K562 (cell line): ENCODE measurements around the gene F2RL2. TPM values are rescaled to one million over a fixed set of nuclear protein-coding genes. Genes with fewer than 3 reads are reported as not detected.

ENCODE experiments used
- ERF ChIP-seq: fragments of 450-650 bp; formaldehyde crosslinking; IDR thresholded peaks from 2 replicates; pipeline ENCODE4 v1.4.0; 2020; ENCODE audit warnings: mild to moderate bottlenecking, mixed read lengths
- LEF1 ChIP-seq: fragments of 450-650 bp; IDR thresholded peaks from 2 replicates; pipeline ENCODE4 v1.6.1; 2016; ENCODE audit warnings: mild to moderate bottlenecking
- MCM2 ChIP-seq: fragments of 450-650 bp; IDR thresholded peaks from 2 replicates; pipeline ENCODE4 v1.6.1; 2017; ENCODE audit warnings: low read depth, mild to moderate bottlenecking
- MEIS2 ChIP-seq: fragments of 450-650 bp; IDR thresholded peaks from 2 replicates; pipeline ENCODE4 v1.6.1; 2014; ENCODE audit warnings: mild to moderate bottlenecking; ENCODE audit not compliant: partially characterized antibody
- SETDB1 ChIP-seq: IDR thresholded peaks from one replicate; pipeline ENCODE4 v1.6.1; 2012; ENCODE audit warnings: low read length, control low read depth, inconsistent platforms
- SMAD4 ChIP-seq: fragments of 250-450 bp; sonication (Bioruptor Pico); conservative IDR thresholded peaks from 2 replicates; pipeline ENCODE4 v1.8.0; 2021; ENCODE audit warnings: inconsistent platforms, mild to moderate bottlenecking, moderate library complexity
- ZKSCAN3 ChIP-seq: fragments of 250-450 bp; sonication (Bioruptor Pico); IDR thresholded peaks from 2 replicates; pipeline ENCODE4 v1.4.0; 2020
- ZNF217 ChIP-seq: sonication (generic); formaldehyde crosslinking; IDR thresholded peaks from 2 replicates; pipeline ENCODE4 v1.8.0; 2022; ENCODE audit warnings: mild to moderate bottlenecking, missing genetic modification reagents
- ZNF23 ChIP-seq: fragments of 250-450 bp; sonication (Bioruptor Pico); IDR thresholded peaks from 2 replicates; pipeline ENCODE4 v1.4.0; 2020; ENCODE audit warnings: mild to moderate bottlenecking
- ZNF830 ChIP-seq: fragments of 250-450 bp; sonication (Bioruptor Pico); IDR thresholded peaks from 2 replicates; pipeline ENCODE4 v1.5.0; 2021; ENCODE audit warnings: mild to moderate bottlenecking
- polyA plus RNA-seq, 8 experiments: library from polyadenylated mRNA; depleted of rRNA in 4 of 8; stranded (reverse) in 5 of 8; unstranded in 3 of 8; fragments of >200 nt; fragmentation: Nextera tagmentation in 2 of 8; fragmentation: Illumina TruSeq in 1 of 8; extraction: Ambion mirVana in 2 of 8; extraction: Trizol in 1 of 8; gene quantifications; 2 replicates each; pipeline versions ENCODE4 v1.2.1 to v1.2.3, GENCODE V29; 2011 to 2014; ENCODE audit warnings: inconsistent platforms in 1 of 8, missing spikeins in 1 of 8
- total RNA-seq, 7 experiments: library from RNA; depleted of rRNA in 6 of 7; stranded (reverse); fragments of >200 nt in 6 of 7; fragmentation: Illumina TruSeq in 2 of 7; extraction: Trizol in 2 of 7; gene quantifications; 2 replicates each; pipeline versions ENCODE4 v1.2.1 to v1.2.3, GENCODE V29; 2011 to 2021; ENCODE audit warnings: low replicate concordance in 1 of 7
- TF ChIP-seq, protein P1 (sequence below), 2 experiments: IDR thresholded peaks in 1 of 2; conservative IDR thresholded peaks in 1 of 2; 2 replicates each; pipeline ENCODE4 v1.6.1; 2016; ENCODE audit warnings: low read depth in 2 of 2, mild to moderate bottlenecking in 1 of 2, missing compliant biosample characterization in 1 of 2, missing genetic modification characterization in 1 of 2, moderate library complexity in 1 of 2
- TF ChIP-seq, protein P2 (sequence below), 2 experiments: fragments of 450-650 bp; formaldehyde crosslinking in 1 of 2; IDR thresholded peaks; 2 replicates each; pipeline versions ENCODE4 v1.4.0 to v1.6.1; 2014 to 2020; ENCODE audit warnings: mild to moderate bottlenecking in 2 of 2, borderline replicate concordance in 1 of 2, low read depth in 1 of 2
- TF ChIP-seq, protein P3 (sequence below): fragments of 450-650 bp; formaldehyde crosslinking; IDR thresholded peaks from 2 replicates; pipeline ENCODE4 v1.4.0; 2020; ENCODE audit warnings: mild to moderate bottlenecking, moderate library complexity
- TF ChIP-seq, protein P4 (sequence below): fragments of 250-450 bp; sonication (Bioruptor Pico); IDR thresholded peaks from 2 replicates; pipeline ENCODE4 v1.8.0; 2022; ENCODE audit warnings: inconsistent platforms, mild to moderate bottlenecking, moderate library complexity, borderline replicate concordance

Gene F2RL2
- total and polyA plus RNA-seq, 9 of the 15 experiments (the other 6 are each of a cell fraction or from before 2014, with no cell fraction given), result 0.03 to 0.12 (median 0.06) TPM; not detected in 3

DNA sequence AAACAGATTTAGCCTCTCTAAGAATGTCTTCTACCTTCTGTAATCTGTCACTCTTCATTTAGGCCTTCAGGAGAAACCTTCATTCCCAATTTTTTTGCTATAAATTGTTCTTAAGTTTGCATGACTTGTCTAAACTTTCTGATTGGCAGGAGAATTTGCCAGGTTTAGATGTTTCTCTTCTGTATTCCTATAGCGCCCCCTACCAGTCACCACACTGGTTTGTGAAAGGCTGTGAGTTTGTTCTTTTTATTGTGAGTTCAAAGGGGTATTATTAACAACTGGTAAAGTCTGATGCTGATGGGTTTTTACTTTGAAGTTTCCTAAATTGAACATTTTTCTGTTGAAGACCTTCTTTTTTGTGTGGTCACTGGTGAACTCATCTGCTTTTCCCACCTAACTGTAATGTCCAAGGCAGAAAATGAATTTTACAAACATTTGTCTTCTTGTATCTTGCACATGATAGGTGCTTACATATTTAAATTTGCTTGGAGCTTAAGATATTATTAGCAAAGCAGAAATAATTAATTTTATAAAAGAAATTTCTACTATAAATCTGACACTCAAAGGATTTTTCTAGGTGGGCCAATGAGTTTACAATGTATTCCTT, 18.4 kb upstream of the F2RL2 start (continued):
- TF ChIP-seq ERF (CRISPR knock-in tag) (no peak), MEIS2 (peak; percentile 51), LEF1 (no peak; the same call in 1 of the 2 replicates), ZNF217 (CRISPR knock-in tag) (no peak), SETDB1 (no peak), SMAD4 (CRISPR knock-in tag) (no peak), MCM2 (no peak), ZNF830 (CRISPR knock-in tag) (no peak), ZNF23 (no peak), ZKSCAN3 (CRISPR knock-in tag) (no peak)
- TF ChIP-seq, protein P1, sequence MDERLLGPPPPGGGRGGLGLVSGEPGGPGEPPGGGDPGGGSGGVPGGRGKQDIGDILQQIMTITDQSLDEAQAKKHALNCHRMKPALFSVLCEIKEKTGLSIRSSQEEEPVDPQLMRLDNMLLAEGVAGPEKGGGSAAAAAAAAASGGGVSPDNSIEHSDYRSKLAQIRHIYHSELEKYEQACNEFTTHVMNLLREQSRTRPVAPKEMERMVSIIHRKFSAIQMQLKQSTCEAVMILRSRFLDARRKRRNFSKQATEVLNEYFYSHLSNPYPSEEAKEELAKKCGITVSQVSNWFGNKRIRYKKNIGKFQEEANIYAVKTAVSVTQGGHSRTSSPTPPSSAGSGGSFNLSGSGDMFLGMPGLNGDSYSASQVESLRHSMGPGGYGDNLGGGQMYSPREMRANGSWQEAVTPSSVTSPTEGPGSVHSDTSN (CRISPR knock-in tag; IDR thresholded peaks at IDR 0.05; ENCODE audit: low read depth), result no peak
- TF ChIP-seq, protein P1 (tag; conservative IDR thresholded peaks at IDR 0.05; ENCODE audit: low read depth), result peak; percentile 79
- TF ChIP-seq, protein P2, sequence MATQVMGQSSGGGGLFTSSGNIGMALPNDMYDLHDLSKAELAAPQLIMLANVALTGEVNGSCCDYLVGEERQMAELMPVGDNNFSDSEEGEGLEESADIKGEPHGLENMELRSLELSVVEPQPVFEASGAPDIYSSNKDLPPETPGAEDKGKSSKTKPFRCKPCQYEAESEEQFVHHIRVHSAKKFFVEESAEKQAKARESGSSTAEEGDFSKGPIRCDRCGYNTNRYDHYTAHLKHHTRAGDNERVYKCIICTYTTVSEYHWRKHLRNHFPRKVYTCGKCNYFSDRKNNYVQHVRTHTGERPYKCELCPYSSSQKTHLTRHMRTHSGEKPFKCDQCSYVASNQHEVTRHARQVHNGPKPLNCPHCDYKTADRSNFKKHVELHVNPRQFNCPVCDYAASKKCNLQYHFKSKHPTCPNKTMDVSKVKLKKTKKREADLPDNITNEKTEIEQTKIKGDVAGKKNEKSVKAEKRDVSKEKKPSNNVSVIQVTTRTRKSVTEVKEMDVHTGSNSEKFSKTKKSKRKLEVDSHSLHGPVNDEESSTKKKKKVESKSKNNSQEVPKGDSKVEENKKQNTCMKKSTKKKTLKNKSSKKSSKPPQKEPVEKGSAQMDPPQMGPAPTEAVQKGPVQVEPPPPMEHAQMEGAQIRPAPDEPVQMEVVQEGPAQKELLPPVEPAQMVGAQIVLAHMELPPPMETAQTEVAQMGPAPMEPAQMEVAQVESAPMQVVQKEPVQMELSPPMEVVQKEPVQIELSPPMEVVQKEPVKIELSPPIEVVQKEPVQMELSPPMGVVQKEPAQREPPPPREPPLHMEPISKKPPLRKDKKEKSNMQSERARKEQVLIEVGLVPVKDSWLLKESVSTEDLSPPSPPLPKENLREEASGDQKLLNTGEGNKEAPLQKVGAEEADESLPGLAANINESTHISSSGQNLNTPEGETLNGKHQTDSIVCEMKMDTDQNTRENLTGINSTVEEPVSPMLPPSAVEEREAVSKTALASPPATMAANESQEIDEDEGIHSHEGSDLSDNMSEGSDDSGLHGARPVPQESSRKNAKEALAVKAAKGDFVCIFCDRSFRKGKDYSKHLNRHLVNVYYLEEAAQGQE (IDR thresholded peaks at IDR 0.05; ENCODE audit: borderline replicate concordance), result peak; percentile 80
- TF ChIP-seq, protein P2 (CRISPR knock-in tag; IDR thresholded peaks at IDR 0.05; ENCODE audit: low read depth), result no peak
- TF ChIP-seq, protein P3, sequence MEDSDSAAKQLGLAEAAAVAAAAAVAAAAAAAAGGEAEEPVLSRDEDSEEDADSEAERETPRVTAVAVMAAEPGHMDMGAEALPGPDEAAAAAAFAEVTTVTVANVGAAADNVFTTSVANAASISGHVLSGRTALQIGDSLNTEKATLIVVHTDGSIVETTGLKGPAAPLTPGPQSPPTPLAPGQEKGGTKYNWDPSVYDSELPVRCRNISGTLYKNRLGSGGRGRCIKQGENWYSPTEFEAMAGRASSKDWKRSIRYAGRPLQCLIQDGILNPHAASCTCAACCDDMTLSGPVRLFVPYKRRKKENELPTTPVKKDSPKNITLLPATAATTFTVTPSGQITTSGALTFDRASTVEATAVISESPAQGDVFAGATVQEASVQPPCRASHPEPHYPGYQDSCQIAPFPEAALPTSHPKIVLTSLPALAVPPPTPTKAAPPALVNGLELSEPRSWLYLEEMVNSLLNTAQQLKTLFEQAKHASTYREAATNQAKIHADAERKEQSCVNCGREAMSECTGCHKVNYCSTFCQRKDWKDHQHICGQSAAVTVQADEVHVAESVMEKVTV, result peak; percentile 86
- TF ChIP-seq, protein P4, sequence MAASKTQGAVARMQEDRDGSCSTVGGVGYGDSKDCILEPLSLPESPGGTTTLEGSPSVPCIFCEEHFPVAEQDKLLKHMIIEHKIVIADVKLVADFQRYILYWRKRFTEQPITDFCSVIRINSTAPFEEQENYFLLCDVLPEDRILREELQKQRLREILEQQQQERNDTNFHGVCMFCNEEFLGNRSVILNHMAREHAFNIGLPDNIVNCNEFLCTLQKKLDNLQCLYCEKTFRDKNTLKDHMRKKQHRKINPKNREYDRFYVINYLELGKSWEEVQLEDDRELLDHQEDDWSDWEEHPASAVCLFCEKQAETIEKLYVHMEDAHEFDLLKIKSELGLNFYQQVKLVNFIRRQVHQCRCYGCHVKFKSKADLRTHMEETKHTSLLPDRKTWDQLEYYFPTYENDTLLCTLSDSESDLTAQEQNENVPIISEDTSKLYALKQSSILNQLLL, result no peak
